Endometrium (tissue), 2 donors: ENCODE measurements around the gene CLTCL1.

Experiments
- FAIRE-seq: peaks from 2 replicates; lab custom pipeline; 2012; peaks lifted over from hg19 to GRCh38; lab: Jason Lieb, UNC
- donor health status: control.
- donor health status: control.

The CLTCL1 gene

DNA sequence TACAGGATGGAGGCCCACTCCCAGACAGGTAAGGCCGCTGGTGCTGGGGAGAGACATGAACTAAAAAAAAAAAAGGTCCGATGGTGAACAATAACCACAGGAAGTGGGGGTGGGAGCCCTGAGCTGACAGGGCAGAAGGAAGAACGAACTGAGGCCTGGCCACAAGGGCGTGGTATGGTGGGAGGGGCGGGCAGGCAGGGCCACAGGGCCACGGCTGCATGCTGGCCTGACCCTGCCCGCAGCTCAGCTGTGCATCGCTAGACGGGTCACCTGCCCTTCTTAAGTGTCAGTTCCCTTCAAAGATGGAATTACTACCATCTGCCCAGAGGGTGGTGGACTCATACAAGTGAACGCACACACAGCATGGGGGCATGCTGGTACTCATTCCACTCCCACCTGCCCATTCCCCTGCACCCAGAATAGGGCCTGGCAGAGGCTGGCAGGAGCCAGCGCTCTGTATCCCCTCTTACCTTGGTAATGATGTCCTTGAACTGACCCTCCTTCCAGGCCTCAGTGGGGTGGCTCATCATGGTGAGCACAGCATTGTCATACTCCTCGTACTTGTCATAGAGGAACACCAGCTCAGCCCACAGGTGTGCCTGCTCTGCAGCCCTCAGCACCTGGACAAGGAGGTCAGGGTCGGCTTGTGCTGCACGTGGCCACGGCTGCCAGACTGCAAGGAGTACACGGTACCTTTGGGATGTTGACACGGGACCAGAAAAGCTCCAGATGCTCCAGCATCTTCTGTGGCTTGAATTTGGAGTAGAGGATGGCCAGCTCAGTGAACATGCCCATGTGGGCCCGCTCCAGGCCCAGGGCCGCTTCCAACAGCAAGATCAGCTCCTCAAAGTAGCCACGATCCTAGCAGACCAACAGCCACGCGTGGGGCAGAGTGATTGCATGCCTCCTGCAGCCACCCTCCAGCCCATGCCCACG, 95.5 kb downstream of the CLTCL1 start:
- no peak for FAIRE-seq

GRCh38 chr22:19194766-19195536, 96.6 kb downstream of the CLTCL1 start:
- FAIRE-seq = no peak

GRCh38 chr22:19193879-19194278, 97.6 kb downstream of the CLTCL1 start:
- no peak for FAIRE-seq

GRCh38 chr22:19187716-19188563, 103.6 kb downstream of the CLTCL1 start:
- FAIRE-seq = no peak

DNA sequence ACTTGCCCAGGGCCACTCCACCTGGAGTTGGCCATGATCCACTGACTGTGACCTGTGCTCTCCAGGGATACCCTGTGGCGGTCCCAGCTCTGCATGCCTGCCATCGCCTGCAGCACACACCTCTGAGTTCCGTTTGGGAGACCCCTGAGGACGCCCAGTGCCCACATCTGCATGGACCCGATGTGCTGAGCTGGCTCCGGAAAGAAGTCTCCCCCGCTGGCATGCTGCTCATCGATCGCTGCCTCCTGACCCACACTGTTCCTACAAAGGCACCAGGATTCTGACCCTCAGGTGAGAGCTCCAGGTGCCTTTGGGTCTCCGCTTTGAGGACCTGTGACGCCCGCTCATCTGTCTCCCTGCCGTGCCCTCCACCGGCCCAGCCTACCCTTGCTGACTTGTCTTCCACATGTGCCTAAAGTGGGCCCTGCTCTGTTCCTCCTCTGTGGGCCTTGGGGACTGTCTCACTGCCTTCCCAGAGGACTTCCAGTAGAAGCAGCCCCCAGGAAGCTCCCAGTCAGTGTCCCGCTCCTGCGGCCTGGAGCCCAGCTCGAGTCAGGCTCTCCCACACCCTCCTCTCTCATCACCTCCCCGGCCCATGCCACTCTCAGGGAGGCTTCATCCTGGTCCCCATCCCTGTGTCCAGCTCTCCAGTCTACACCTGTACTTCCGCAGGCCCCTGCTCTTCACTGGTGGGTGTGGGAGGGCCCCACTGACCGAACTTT, 107.1 kb downstream of the CLTCL1 start:
- no peak for FAIRE-seq

- no peak for FAIRE-seq
Observed at GRCh38 chr22:19183216-19183615, 108.3 kb downstream of the CLTCL1 start.

GRCh38 chr22:19182472-19183157, 108.9 kb downstream of the CLTCL1 start:
- no peak for FAIRE-seq

DNA sequence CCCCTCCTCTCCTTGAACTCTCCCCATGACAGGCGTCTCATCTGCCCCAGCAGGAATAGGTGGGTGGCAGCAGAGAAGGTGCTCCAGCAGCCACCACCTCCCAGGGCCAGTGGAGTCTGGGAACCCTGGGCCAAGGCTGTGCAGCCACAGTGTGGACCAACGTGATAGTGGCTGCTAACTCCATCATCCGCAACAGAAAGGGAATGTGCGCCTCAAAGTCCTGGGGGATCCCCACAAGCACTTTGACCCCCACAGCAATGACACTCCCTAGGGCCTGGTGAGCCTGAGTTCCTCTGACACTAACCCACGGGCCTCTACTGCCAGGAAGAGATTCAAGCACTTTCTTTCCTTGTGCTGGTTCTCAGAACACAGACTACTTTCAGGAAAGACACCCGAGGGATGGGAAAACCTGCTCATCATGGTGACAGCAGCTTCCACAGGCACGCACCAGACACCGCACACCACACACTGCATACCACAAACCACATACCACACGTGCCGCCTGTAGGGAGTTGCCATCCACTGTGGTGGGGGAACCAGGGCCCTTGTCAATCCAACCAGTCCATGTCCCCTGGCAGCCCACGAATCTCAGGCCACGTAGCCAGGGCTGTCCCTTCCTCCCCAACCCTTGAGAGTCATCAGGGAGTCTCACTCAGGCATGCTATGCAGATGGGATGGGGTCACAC, 109.6 kb downstream of the CLTCL1 start:
- FAIRE-seq = no peak

GRCh38 chr22:19180740-19181410, 110.6 kb downstream of the CLTCL1 start:
- FAIRE-seq = no peak

GRCh38 chr22:19180234-19180633, 111.3 kb downstream of the CLTCL1 start:
- FAIRE-seq = no peak

DNA sequence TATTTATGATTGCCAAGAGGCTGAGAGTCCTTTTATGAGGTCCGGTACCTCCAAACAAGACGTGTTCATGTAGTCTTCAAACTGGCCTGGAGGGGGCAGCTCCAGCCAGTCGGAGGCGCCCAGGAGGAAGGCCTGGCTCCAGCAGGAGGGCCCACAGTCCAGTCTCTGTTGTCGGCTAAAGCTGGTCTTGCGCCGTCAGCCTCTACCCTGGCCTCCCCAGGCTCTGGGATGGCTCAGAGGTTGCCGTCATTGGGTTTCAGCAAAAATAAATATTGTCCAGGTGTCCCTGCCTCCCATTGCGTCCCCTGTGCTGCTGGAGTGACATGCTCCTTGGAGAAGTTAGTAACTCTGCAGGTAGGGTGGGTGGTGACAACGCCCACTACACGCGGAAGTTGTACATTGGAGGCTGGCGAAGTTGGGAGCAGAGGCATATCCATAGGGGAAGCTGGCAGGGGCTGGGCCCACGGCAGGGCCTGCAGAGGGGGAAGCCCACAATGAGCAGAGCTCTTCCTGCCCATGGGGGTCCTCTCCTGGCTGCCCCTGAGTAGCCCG, 111.9 kb downstream of the CLTCL1 start:
- peak; percentile 23 for FAIRE-seq

DNA sequence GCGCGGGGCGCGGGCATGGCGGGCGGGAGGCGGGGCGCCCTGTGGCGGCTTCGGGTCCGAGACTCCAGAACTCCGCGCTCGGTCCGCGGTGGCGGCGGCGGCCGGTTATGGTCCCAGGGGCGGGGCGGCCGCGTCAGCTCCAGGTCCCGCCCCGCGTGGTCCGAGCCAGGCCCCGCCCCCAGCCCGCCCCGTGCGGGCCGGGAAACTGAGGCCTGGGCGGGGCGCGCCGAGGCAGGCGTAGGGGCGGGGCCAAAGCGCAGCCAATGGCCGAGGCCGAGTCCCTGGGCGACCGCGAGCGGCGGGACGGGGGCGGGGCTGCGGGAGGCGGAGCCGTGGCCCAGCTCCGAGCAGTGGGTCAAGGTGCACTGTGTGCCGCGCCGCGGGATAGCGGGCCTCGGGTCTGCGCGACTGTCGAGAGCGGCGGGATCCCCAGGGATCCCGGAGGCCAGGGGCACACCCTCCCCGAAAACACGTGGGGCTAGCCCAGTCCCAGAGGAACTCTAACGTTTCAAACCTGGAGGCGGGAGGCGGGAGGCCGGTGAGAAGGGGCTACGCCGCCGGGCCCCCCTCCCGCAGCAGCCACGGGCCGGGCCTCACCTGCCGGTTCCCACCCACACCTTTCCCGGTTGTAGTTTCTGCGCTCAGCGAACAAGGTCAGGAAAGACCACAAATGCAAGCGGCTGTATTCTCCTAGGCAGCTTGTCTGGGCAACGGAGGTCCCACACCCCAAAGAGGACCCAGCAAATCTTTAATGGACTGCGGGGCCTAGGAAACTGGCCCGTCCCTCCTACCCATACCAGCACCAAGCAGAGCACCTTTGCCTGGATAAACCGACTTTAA, 112.6 kb downstream of the CLTCL1 start, which contains the start of gene SLC25A1:
Gene SLC25A1 (minus strand): TSS at position 80 of the 840 bp plus-strand sequence. CDS start 63 bp downstream, at position 17.
- FAIRE-seq = no peak

- no peak for FAIRE-seq
Observed at GRCh38 chr22:19178065-19178656, 113.4 kb downstream of the CLTCL1 start.

DNA sequence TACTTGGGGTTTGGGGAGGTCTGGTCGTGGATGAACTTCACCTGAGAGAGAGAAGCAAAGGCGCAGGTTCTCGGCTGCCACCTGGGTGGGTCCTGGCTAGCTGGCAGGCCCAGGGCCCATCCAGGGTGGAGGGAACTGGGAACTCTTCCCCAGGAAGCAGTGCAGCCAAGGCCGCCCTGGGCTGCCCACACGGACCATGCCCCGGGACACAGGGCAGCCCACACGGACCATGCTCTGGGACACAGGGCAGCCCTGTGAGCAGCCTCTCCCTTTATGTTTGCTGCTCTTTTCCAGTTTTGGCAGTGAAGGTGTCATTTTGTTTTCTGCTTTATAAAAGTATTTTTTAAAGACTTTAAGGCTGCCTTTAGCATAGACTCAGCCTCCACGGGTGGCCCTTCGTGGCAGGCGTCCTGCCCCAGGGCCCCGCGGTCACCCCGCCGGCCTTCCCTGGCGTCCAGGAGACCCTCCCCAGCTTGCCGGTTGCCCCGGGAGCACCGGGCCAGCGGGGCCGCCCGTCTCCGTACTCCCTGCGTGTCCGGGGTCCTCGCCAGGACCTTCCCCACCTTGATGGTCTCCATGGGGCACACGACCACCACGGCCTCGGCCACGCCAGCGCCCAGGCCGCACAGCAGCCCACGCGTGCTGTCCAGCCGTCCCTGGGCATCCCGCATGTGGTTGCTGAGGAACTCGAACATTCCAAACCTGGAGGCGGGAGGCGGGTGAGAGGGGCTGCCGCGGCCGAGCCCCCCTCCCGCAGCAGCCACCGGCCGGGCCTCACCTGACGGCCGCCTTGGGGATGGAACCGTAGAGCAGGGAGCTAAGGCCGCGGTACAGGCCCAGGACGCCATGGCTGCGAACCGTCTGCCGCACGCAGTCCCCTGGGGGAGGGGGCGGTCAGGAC, 114.1 kb downstream of the CLTCL1 start:
- FAIRE-seq = no peak

GRCh38 chr22:19176732-19177131, 114.8 kb downstream of the CLTCL1 start:
- FAIRE-seq = no peak

DNA sequence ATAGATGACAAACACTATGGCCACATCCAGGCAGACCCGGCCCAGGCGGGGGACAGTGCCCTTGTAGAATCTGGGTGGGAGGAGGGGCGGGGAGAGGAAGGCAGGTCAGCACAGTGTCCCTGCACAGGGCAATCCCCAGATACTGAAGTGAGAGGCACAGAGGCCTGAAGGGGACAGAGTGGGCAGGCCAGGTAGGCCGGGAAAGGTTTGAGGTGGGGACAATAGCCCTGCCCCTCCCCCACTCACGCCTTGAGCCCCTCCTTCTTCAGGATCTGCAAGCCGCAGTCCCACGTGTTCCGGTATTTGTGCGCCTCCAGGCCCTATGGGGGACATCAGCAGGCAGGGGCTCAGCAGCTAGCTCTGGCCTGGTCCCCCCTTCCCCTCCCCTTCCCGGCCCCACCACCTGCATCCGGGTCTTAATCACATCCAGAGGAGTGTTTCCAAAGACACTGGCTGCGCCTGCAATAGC, 115.3 kb downstream of the CLTCL1 start:
- no peak for FAIRE-seq
